ENCODE results near the gene PTPRQ. TPM values are rescaled to one million over a fixed set of nuclear protein-coding genes. Genes with fewer than 3 reads are reported as not detected.

The PTPRQ gene
- total RNA-seq, 1 donor = not detected

DNA sequence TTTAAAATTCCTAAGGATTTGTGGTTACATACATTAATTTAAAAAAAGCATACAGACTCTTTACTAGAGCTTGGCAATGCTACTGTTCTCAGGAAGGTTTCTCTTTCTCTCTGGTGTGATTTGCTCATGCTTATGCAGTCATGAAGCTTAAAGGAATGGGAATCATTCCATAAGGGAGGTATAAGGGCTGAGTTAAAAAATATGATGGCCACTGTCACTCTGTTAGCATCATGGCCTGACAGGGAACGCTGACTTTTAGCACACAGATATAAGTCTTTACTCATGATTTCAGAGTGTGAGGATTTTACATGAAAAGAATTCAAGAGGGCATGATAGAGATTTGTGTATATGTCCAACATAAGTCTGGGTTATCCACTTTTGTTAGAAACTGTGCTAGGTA, 276.5 kb downstream of the PTPRQ start:
- Histone ChIP-seq H3K9me3 (ENCODE audit: low read depth, low read length) (no peaks in the 10 kb centered on the region), H3K27me3 (ENCODE audit: insufficient read depth, low read length) (peaks cover 25% of the 10 kb centered on the region), H3K4me3 (ENCODE audit: low read length) (no peak overlapping the region), H3K4me1 (ENCODE audit: insufficient read depth, low read length) (no peaks in the 10 kb centered on the region)

DNA sequence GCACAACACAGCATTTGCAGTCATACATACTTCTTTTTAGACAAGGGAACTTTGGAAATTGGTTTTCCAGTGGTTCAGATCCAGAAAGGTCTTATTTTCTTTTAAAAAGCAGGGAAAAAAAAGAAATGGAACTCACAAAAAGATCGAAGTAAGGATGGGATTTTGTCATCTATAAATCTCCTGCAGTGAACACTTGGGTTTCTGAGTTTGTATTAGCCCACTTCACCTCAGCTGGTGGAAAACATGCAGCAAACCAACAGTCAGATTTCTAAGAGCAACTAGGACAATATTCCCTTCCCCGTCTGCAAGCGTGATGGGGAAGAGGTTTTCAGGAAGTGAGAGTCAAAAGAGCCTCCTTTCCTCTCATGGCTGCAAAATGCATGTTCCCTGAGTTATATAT, 277.3 kb downstream of the PTPRQ start:
- peaks cover 18% of the 10 kb centered on the region for H3K27me3 ChIP-seq (ENCODE audit: insufficient read depth, low read length)
- no peaks in the 10 kb centered on the region for H3K9me3 ChIP-seq (ENCODE audit: low read depth, low read length)
- no peaks in the 10 kb centered on the region for H3K4me1 ChIP-seq (ENCODE audit: insufficient read depth, low read length)
- no peak overlapping the region for H3K4me3 ChIP-seq (ENCODE audit: low read length)
